Measurements from ENCODE around the gene STK32A.

DNA sequence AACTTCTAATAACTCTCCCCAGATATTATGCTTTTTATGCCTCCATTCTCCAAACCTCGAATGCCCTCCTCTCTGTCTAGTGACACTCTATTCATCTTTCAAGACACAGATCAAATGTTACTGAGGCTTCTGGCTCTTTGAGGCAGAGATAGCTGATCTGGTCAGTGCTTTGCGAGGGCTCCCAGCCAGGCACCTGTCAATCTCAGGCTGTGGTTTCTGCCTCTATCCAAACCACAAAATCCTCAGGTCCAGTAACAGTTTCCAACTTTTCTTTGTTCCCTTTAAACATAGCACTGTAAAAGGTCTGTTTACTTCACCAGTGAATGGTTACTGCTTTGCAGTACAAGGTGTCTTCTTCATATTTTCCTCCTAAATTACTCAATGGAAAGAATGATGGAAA lies 11.5 kb upstream of the STK32A start:
- TF ChIP-seq, protein P1, sequence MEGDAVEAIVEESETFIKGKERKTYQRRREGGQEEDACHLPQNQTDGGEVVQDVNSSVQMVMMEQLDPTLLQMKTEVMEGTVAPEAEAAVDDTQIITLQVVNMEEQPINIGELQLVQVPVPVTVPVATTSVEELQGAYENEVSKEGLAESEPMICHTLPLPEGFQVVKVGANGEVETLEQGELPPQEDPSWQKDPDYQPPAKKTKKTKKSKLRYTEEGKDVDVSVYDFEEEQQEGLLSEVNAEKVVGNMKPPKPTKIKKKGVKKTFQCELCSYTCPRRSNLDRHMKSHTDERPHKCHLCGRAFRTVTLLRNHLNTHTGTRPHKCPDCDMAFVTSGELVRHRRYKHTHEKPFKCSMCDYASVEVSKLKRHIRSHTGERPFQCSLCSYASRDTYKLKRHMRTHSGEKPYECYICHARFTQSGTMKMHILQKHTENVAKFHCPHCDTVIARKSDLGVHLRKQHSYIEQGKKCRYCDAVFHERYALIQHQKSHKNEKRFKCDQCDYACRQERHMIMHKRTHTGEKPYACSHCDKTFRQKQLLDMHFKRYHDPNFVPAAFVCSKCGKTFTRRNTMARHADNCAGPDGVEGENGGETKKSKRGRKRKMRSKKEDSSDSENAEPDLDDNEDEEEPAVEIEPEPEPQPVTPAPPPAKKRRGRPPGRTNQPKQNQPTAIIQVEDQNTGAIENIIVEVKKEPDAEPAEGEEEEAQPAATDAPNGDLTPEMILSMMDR (IDR thresholded peaks at IDR 0.05 in 8 of 11, conservative IDR thresholded peaks at IDR 0.05 in 3 of 11), result no peak
- no peak for TF ChIP-seq POLR2AphosphoS5 (IDR thresholded peaks at IDR 0.05)

Measured in spleen (tissue), 7 donors.